Loucy (cell line): ENCODE data around the gene ZNF579.

ENCODE experiments used
- CTCF ChIP-seq: fragments of 200-600 bp; sonication (generic); conservative IDR thresholded peaks from 2 replicates; pipeline ENCODE4 v1.5.1; 2014; ENCODE audit warnings: mild to moderate bottlenecking, antibody characterized with exemption, low read length
- EZH2phosphoT487 ChIP-seq: fragments of 200-600 bp; IDR thresholded peaks from 2 replicates; pipeline ENCODE4 v1.6.1; 2018; ENCODE audit warnings: antibody characterized with exemption, mild to moderate bottlenecking, moderate library complexity, borderline replicate concordance

DNA sequence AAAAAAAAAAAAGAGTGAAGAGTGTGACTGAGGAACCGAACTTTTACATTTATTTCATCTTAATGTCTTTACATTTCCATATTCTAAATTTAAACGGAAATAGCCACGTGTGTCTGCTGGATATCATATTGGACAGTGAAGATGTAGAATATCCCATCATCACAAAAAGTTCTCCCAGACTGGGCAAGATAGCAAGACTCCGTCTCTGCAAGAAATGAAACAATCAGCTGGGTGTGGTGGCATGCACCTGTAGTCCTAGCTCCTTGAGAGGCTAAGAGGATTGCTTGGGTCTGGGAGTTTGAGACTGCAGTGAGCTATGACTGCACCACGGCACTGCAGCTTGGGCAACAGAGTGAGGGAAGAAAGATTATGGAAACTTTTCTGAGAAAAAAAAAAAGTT lies 3.9 kb downstream of the ZNF579 start:
- no peak for TF ChIP-seq CTCF
- TF ChIP-seq EZH2phosphoT487, result no peak
